ENCODE results near the gene RHOB. TPM values are rescaled to one million over a fixed set of nuclear protein-coding genes. Genes with fewer than 3 reads are reported as not detected.

RHOB gene
- total RNA-seq, 3 donors from 2014 or later: 75.5 to 616 (median 104) TPM

DNA sequence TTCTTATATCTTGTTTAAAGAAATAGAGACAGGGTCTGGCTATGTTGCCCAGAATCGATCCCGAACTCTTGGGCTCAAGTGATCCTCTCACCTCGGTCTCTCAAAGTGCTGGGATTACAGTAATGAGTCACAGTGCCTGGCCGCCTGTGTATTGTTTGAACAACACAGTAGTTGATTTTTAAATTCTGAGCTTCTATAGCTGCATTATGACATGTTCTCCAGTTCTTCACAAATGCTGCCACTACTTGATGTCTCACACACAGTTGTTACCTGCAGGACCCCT lies 7.7 kb upstream of the RHOB start:
- Histone ChIP-seq H3K4me3 (no peak overlapping the region), H3K4me1 (ENCODE audit: low read depth) (peaks cover 7% of the 10 kb centered on the region), H3K9me3 (no peaks in the 10 kb centered on the region), H3K36me3 (ENCODE audit: low read depth) (no peaks in the 10 kb centered on the region)
- peak; percentile 59 for ATAC-seq
- DNase-seq: no peak
- TF ChIP-seq, protein P1, sequence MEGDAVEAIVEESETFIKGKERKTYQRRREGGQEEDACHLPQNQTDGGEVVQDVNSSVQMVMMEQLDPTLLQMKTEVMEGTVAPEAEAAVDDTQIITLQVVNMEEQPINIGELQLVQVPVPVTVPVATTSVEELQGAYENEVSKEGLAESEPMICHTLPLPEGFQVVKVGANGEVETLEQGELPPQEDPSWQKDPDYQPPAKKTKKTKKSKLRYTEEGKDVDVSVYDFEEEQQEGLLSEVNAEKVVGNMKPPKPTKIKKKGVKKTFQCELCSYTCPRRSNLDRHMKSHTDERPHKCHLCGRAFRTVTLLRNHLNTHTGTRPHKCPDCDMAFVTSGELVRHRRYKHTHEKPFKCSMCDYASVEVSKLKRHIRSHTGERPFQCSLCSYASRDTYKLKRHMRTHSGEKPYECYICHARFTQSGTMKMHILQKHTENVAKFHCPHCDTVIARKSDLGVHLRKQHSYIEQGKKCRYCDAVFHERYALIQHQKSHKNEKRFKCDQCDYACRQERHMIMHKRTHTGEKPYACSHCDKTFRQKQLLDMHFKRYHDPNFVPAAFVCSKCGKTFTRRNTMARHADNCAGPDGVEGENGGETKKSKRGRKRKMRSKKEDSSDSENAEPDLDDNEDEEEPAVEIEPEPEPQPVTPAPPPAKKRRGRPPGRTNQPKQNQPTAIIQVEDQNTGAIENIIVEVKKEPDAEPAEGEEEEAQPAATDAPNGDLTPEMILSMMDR (IDR thresholded peaks at IDR 0.05): no peak
- intact Hi-C loops (cut with DNase I, micrococcal nuclease): no loop called here

DNA sequence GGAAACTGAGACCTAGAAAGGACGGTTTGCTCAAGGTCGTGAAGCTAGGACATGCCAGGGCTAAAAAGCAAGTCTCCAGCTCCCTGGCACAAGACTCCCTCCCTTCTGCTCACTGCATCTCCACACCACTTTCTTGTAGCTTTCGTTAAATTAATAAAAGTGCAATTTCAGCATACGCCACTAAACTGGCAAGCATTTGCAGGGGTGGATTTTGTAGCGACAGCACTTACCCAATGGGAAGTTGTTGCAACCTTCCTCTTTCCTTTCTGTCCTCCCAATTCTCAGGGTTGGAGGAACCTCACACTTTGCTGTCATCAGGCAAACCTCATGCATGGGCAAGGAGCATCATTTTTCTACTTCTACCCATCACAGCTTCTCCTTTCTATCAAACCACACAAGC lies 7.4 kb upstream of the RHOB start:
- H3K9me3 ChIP-seq: no peaks in the 10 kb centered on the region
- ATAC-seq (no peak), DNase-seq (no peak)
- no peaks in the 10 kb centered on the region for H3K36me3 ChIP-seq (ENCODE audit: low read depth)
- intact Hi-C loops (cut with DNase I, micrococcal nuclease): no loop called here
- H3K4me3 ChIP-seq: no peak overlapping the region
- peaks cover 7% of the 10 kb centered on the region for H3K4me1 ChIP-seq (ENCODE audit: low read depth)
- TF ChIP-seq, protein P1 (IDR thresholded peaks at IDR 0.05): no peak

DNA sequence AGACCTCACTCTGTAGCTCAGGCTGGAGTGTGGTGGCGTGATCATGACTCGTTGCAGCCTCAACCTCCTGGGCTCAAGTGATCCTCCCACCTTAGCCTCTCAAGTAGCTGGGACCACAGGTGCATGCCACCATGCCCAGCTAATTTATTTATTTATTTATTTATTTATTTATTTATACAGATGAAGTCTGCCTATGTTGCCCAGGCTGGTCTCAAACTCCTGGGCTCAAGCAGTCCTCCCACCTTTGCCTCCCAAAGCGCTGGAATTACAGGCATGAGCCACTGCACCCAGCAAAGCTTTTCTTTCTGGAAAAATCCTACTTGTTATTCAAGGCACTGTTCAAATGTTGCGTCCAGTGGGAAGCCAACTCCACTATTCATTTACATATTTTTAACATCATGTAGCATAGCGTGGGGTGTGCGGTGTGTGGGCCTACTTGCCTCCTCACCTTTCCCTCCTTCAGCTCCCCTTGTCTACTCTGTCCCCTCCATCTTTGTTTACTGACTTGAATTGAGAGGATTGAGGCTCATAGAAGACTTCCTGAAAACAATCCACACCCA lies 6.8 kb upstream of the RHOB start:
- intact Hi-C loops (cut with DNase I, micrococcal nuclease): loop anchor here in 1 of 2 donors (10.0 kb wide), 1 partner anchor 195 kb away; no protein-coding TSS in a partner anchor
- DNase-seq: no peak
- H3K36me3 ChIP-seq (ENCODE audit: low read depth): no peaks in the 10 kb centered on the region
- TF ChIP-seq, protein P1 (IDR thresholded peaks at IDR 0.05): no peak
- no peaks in the 10 kb centered on the region for H3K9me3 ChIP-seq
- no peak for ATAC-seq
- no peak overlapping the region for H3K4me3 ChIP-seq
- peaks cover 7% of the 10 kb centered on the region for H3K4me1 ChIP-seq (ENCODE audit: low read depth)

DNA sequence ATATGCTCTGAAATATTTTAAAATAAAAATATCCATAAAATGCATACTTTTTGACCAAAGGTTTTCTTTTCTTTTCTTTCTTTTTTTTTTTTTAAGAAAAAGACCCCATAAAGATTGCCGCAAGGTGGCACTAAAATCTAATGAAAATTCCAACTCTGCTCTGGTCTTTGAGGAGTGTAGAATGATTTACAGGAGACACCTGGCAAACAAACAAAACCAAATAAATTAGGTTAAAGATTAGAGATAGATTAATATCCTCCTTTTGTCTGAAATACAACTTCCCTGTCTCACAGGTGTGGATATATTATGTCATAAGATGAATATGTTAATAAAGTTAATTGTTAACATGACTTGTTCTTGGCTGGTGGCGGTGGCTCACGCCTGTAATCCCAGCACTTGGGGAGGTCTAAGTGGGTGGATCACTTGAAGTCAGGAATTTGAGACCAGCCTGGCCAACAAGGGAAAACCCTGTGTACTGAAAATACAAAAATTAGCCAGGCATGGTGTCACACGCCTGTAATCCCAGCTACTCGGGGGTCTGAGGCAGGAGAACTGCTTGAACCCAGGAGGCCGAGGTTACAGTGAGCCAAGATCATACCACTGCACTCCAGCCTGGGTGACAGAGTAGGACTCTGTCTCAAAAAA lies 3.5 kb upstream of the RHOB start:
- no peaks in the 10 kb centered on the region for H3K36me3 ChIP-seq (ENCODE audit: low read depth)
- no peak overlapping the region for H3K4me3 ChIP-seq
- TF ChIP-seq, protein P1 (IDR thresholded peaks at IDR 0.05): no peak
- DNase-seq (peak in 2 of 3 donors; percentile 50 to 61), ATAC-seq (peak; percentile 46)
- H3K9me3 ChIP-seq: no peaks in the 10 kb centered on the region
- peaks cover 8% of the 10 kb centered on the region for H3K4me1 ChIP-seq (ENCODE audit: low read depth)
- intact Hi-C loops (cut with DNase I, micrococcal nuclease): loop anchor here in 1 of 2 donors (10.0 kb wide), 1 partner anchor 191 kb away; no protein-coding TSS in a partner anchor

DNA sequence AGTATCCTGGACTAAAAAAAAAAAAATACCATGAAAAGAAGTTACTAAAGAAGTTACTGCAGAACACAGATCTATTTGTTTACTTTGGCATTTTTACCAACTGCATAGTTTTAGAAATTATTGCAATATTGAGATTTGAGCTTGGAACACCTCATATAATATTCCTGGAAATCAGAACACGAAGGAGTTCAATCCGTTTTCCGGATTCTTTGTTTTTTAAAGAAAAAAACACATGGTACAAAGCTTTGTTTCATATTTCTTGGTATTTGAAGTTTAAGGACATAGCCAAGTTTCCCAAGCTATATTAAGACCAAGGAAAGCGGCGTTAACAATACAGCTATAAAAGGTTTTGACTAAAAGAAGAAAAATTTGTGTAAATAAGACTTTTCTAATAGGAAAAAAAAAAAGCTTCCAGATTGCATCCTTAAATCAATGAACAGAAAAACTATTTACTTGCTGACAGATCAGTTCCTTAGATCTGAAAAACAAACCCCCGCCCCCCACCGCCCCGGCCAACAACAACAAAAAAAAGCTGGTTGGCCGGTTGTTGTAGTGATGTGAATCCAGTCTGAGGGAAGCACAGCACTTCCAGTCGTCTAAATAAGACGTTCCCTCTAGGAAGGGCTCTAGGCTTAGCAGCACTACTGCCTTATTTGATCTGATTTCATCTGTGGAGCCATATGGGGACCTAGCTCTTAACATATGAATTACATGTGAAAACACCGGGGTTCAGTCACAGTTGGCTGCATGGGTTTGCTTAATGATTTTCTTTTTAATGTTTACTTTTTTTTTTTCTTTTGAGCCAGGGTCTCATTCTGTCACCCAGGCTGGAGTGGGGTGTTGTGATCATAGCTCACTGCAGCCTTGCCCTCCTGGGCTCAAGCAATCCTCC lies 2.5 kb upstream of the RHOB start:
- H3K36me3 ChIP-seq (ENCODE audit: low read depth): no peaks in the 10 kb centered on the region
- intact Hi-C loops (cut with DNase I, micrococcal nuclease): loop anchor here in 1 of 2 donors (10.0 kb wide), 1 partner anchor 190 kb away; no protein-coding TSS in a partner anchor
- no peak overlapping the region for H3K4me3 ChIP-seq
- ATAC-seq: no peak
- DNase-seq: no peak
- H3K4me1 ChIP-seq (ENCODE audit: low read depth): peaks cover 10% of the 10 kb centered on the region
- TF ChIP-seq, protein P1 (IDR thresholded peaks at IDR 0.05): no peak
- no peaks in the 10 kb centered on the region for H3K9me3 ChIP-seq

All from mucosa of descending colon (tissue), 3 donors.